HG03520 (cell line): ENCODE measurements around the gene DHRS4.
"Not testable (repeated sequence)": the region's sequence is repeated elsewhere in the genome, so short reads cannot be mapped to it uniquely, and the experiment has no call there.

ENCODE experiments used
- ATAC-seq: cut with Tn5 transposase; IDR thresholded peaks from one replicate; pipeline ENCODE4 v1.9.1; 2021; ENCODE audit warnings: mild to moderate bottlenecking, moderate library complexity; ENCODE audit not compliant: unreplicated experiment

Gene DHRS4

DNA sequence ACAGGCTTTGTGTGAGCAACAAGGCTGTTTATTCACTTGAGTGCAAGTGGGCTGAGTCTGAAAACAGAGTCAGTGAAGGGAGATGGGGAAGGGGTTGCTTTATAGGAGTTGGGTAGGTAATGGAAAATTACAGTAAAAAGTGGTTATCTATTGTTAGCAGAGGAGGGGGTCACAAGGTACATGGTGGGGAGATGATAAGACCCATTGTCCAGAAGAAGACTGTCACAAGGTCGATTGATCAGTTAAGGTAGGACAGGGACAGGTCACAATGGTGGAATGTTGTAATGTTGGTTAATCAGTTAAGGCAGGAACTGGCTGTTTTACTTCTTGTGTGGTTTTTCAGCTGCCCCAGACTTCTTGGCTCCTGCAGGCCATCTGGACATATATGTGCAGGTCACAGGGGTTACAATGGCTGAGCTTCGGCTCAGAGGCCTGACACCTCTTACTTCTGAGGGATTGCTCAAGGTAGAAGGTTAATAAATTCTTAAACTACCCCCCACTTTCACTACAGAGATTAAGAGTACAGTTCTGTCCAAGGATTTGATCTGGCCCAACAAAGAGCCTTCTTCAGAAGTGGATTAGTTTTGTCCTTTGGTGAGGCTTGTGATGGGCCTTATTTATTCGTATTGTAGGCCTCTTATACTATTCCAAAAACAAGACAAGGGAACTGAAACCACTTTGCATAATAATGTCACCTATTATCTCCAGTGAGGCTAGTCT, 13.8 kb upstream of the DHRS4 start:
- no peak for ATAC-seq

DNA sequence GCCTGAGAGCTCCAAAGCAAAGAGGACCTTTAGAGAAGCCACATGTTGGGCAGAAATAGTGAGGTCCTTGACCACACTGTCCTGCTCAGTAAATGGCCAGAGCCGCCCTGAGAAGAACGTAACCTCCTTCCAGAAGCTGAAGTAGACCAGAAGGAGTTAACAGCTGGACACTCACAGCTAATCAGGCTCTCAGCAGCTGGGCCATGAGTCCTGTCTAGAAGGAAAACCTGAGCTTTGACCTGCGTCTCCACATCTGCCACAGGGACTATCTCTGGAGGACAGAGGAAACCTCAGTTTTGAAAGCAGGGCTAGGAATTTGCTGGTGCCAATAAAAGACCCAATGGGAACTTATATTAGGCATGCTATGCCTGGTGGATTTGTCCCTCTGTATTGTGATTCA, 12.3 kb upstream of the DHRS4 start:
- ATAC-seq, result no peak

DNA sequence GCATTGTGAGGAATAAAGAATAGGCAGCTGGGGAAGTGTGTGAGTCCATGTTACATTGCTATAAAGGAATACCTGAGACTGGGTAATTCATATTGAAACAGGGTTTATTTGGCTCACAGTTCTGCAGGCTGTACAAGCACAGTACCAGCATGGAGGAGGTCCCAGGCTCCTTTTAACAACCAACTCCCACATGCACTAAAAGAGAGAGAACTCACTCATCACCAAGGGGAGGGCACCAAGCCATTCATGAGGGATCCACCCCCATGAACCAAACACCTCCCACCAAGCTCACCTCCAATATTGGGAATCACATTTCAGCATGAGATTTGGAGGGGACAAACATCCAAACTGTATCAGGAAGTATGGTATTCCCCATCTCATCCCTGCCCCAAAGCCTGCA, 11.9 kb upstream of the DHRS4 start:
- ATAC-seq, result no peak

DNA sequence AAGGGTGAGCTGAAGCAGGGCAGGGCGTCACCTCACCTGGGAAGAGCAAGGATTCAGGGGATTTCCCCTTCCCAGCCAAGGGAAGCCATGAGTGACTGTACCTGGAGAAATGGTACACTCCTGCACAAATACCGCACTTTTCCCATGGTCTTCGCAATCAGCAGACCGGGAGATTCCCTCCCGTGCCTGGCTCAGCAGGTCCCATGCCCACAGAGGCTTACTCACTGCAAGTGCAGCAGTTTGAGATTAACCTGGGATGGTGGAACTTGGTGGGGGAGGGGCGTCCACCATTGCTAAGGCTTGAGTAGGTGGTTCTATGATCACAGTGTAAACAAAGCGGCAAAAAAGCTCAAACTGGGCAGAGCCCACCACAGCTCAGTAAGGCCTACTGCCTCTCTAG, 11.0 kb upstream of the DHRS4 start:
- ATAC-seq, result no peak

DNA sequence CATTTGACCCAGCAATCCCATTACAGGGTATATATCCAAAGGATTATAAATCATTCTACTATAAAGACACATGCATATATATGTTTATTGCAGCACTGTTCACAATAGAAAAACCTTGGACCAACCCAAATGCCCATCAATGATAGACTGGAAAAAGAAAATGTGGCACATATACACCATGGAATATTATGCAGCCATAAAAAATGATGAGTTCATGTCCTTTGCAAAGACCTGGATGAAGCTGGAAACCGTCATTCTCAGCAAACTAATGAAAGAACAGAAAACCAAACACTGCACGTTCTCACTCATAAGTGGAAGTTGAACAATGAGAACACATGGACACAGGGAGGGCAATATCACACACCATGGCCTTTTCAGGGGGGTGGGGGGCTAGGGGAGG, 4.5 kb upstream of the DHRS4 start:
- ATAC-seq, result not testable (repeated sequence)

DNA sequence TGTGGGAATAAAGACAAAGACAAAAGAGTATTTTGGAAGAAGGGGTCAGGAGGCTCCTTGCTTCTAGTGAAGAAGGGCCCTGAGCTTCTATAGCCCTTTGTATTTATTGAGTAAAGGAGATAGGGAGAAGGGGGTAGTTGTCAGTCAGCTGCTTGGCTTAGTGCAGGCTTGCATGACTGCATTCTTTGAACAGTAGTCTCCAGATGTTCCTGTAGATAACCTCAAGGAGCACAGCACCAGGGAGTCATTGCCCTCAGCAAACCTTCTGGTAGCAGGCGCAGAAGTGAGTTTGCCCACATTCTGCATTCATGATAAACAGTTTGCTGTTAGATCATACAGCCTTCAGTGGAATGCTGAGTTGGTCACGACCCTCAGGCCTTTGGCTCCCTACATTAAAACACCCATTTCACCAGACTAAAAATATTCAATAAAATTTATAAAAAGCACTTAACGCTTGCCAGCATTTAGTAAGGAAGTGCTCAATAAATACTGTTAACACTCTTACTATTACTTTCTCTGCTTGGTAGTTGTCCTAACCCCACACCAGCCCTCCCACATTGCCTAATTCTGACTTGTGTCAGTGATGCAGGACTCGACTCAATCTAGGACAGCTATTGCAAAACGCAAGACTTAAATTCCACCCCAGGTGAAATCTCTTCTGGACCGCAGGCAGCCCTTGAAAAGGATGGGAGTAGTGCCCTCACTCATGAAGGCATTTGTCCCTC, 3.0 kb upstream of the DHRS4 start:
- no peak for ATAC-seq

DNA sequence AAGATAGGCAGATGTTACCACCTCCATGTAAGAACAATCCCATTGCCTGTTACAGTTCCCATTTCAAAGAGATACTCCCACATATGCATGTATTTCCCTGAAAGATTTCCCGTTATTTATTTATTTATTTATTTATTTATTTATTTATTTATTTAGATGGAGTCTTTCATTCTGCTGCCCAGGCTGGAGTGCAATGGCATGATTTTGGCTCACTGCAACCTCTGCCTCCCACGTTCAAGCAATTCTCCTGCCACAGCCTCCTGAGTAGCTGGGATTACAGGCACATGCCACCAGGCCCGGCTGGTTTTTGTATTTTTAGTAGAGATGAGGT, 2.5 kb upstream of the DHRS4 start:
- not testable (repeated sequence) for ATAC-seq

DNA sequence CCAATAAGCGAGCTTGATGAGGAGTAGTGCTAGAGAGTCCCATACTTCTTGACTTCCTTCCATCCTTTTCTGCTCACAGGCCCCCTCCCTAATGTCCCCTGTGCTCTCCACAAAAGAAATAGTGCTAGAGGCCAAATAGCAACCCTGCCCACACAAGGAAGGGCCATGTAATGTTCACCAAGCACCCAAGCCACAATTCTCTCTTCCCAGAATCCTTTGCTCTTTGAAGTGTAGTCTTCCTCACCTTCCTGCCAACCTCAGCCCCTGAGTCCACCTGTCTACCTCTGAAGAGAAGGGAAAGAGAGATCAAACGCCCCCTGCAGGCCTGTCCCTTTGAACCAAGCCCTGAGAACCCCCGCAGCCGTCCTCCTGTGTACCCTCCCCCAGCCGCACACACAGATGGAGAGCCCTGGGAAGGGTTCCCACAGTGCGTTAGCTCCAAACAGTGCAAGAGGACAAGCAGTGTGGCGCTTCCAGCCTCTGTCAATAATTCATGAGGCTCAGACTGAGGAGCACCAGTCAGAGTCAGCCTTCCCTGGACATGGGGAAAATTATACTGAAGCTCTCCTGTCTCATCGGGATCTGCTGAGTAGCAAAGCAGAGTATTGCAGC, 1.9 kb upstream of the DHRS4 start:
- no peak for ATAC-seq

DNA sequence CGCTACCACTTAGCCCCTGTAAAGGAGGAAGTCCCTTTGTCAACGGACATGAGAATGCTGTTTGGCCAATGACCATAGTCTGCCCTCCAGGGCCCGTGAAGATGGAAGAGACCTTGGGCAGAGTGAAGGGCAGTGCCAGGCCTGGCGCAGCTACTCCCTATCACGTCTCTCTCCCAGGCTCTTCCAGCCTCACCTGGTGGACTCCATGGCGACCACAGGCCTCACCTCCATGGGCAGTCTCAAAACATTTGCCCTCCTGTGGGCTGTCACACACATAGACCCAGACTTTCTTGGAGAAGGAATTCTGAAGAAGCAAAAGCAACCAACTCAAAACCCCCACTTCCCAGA, 480 bp upstream of the DHRS4 start:
- not testable (repeated sequence) for ATAC-seq

DNA sequence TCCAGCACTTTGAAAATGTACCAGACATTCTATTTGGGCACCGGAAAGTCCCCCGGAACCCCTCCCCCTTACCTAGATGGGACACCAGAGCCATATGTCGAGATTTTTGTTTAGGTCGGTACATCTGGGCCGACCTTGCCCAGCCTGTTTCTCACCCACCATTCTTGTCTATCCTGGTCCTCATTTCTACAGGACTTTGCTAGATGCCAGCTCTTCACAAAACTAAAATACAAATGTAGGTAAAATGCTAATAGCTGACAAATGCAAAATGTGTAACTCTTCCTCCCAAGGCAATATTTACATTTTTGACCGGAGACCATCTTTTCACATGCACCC, 677 bp downstream of the DHRS4 start:
- not testable (repeated sequence) for ATAC-seq

DNA sequence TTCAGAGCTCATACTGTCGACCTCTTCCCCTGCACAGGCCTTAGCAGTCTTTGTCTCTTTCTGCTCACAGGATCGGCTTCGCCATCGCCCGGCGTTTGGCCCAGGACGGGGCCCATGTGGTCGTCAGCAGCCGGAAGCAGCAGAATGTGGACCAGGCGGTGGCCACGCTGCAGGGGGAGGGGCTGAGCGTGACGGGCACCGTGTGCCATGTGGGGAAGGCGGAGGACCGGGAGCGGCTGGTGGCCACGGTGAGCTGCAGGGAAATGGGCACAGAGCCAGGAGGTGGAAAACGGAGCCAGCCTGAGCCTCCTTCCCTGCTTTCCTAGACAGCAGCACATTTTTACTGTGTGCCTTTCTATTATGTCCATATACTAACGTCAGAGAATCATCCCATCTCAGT, 1.4 kb downstream of the DHRS4 start:
- not testable (repeated sequence) for ATAC-seq

DNA sequence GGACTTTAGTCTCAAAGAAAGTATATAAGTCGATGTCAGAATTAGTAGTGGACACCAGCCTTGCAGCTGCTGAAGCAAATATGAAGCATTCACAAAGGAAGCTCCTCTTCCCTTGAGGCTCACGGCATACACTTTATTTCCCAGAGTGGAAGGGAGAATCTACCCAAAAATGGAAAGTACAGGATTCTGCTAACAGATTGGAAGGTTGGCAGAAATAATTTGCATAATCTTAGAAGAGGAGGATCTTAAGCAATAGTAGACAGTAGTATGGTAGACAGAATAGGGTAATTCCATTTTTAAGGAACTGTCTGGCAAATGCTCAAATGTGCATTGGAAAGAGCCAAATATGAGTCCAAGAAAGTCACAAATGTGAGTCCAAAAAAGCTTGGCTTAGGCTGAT, 2.2 kb downstream of the DHRS4 start:
- ATAC-seq, result not testable (repeated sequence)

DNA sequence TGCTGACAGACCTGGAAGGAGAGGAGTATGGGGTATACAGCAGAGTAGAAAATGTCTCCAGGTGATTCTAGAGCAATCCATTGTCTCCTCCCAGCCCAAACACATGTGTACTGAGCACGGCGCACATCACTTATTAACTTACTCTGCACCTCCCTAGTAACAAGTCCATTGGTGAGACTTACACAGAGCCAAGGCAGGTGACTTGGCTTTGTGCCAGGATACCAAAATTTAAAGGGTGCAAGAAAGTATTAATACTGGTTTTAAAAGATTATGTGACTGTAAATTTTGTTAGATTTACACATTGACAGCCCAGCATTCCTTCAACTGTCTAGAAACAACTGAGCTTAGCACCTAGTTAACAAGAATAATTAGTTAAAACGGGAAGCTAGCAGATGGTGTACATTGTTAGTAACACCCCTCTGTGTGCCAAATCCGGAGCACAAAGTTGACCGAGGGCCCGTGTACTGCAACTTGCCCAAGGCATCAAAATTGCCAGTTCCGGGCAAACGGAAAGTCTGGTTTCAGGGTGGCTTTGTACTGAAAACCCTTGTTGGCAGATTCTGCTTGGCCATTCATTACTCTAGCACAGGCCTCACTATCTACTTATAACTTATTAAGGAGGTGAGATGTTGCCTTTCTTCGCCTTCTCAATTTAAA, 4.5 kb downstream of the DHRS4 start:
- not testable (repeated sequence) for ATAC-seq

DNA sequence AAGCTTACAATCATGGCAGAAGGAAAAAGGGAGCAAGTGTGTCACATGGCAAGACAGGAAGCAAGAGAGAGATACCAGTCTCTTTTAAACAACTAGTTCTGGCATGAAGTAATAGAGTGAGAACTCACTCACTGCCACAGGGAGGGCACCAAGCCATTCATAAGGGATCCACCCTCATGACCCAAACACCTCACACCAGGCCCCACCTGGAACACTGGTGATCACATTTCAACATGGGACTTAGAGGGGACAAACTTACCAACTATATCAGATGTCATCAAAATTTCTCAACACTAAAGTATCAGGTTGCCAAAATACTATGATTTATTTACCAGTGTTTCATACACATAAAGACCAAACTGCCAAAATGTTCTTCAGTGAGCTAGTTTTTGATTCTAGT, 7.3 kb downstream of the DHRS4 start:
- not testable (repeated sequence) for ATAC-seq

DNA sequence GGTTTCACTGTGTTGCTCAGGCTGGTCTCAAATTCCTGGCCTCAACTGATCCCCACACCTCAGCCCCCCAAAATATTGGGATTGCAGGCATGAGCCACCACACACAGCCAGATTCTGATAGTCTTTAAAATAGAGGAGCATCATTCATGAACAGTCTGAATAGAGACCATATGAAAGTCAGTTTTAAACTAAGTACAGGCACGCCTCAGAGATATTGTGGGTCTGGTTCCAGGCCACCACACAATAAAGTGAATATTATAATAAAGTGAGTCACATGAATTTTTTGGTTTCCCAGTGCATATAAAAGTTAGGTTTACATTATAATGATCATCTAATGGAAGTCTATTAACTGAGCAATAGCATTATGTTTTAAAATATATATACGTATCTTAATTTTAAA, 8.1 kb downstream of the DHRS4 start:
- not testable (repeated sequence) for ATAC-seq

DNA sequence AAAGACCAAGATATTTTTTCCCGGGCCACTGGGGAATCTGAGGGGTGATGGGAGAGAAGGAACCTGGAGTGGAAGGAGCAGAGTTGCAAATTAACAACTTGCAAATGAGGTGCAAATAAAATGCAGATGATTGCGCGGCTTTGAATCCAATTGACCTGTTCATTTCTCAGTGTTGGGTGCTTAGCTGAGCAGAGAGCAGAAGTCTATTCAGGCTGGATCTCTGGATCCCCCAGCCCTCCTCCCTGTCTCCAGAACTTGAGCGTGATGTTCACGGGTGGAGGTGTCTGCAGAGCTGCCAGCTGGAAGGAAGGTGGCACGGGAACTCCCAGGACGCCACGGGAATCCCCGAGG, 15.5 kb downstream of the DHRS4 start:
- ATAC-seq, result not testable (repeated sequence)

DNA sequence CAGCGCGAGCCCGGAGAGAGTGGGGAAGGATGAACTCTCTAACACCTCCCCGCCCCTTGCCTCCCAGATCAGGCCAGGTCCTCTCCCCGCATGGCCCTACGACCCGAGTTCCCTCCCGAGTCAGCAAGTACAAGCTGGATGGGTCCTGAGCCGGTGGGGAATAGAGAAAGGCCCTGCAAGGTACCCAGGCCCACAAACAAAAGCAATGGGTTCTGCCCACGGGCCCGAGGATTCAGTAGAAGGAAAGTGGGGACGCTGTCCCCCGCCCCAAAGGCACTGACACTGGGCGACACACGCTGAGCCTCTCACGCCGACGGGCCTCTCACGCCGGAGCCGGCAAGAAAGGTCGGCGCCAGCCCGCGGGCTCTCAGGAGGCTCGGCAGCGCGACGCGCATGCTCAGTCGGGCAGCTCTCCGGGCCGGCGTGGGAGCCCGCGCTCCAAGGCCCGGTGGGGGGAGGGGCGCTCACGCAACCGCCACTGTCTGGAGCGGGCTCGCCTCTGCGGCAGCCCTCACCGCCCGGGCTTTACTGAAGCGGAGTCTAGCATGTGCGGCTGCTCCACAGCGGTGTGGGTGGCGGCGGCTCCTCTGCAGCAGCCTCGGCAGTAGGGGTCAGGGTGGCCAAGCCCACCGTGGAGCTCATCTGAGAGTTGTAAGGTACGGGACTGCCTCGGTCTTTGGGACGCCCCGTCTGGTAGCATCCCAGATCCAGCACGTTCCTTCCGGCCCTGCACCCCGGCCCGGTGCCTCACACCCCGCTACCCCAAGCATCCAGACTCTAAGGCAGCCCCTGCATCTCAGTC, 16.1 kb downstream of the DHRS4 start:
- peak; percentile 76 for ATAC-seq

DNA sequence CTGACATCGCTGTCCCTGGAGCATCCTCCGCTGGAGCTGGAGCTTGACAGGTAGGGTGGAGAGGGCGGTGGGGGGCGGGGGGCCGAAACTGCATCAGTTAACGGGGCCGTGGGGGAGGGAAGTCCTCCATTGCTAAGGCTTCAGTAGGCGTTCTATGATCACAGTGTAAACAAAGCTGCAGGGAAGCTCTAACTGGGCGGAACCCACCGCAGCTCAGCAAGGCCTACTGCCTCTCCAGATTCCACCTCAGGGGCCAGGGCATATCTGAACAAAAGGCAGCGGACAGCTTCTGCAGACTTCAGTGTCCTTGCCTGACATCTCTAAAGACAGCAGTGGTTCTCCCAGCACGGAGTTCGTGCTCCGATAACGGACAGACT, 16.7 kb downstream of the DHRS4 start:
- ATAC-seq, result not testable (repeated sequence)

DNA sequence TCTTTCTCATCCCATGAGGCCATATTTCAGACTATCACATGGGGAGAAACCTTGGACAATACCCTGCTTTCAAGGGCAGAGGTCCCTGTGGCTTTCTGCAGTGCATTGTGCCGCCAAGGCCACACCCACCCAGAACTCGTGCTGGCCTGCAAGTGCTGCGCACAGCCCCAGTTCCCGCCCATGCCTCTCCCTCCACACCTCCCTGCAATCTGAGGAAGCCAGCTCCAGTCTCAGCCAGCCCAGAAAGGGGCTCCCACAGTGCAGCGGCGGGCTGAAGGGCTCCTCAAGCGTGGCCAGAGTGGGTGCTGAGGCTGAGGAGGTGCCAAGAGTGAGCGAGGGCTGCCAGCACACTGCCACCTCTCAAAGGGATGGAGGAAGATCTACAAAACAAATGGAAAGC, 19.6 kb downstream of the DHRS4 start:
- not testable (repeated sequence) for ATAC-seq

DNA sequence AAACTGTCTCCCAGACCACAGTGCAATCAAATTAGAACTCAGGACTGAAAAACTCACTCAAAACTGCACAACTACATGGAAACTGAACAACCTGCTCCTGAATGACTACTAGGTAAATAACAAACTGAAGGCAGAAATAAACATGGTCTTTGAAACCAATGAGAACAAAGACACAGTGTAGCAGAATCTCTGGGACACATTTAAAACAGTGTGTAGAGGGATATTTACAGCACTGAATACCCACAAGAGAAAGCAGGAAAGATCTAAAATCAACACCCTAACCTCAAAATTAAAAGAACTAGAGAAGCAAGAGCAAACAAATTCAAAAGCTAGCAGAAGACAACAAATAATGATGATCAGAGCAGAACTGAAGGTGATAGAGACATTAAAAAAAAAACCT, 20.5 kb downstream of the DHRS4 start:
- not testable (repeated sequence) for ATAC-seq

DNA sequence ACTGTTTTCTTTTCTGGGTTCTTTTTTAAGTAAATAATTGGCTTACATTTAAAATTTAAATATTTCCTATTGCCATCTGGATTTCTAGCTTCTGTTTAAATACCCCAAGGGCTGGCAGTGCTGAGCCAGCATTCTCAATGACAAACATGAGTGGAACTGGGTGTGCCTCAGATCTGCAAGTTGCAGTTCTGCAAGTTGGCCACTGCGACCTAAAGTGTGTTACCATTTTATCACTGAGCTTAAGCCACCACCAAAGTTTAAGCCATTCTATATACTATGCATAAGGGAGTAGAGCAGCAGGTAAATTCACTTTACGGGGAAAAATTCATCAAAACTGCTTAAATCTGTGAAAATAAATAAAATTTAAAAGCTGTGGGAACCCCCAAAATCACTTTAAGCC, 23.6 kb downstream of the DHRS4 start:
- not testable (repeated sequence) for ATAC-seq
